Upper lobe of left lung (tissue), 4 donors: ENCODE results near the gene GIMAP8.

Source experiments
- EP300 ChIP-seq, 4 donors: sonication (generic); formaldehyde crosslinking; IDR thresholded peaks; one replicate each; pipeline ENCODE4 v1.5.1; 2017; ENCODE audit warnings: antibody characterized with exemption in 4 of 4, control low read depth in 2 of 4
- POLR2A ChIP-seq, 4 donors: fragments of 450-650 bp; IDR thresholded peaks; one replicate each; pipeline ENCODE4 v1.5.1; 2016 to 2017; ENCODE audit warnings: antibody characterized with exemption in 4 of 4, mild to moderate bottlenecking in 2 of 4

DNA sequence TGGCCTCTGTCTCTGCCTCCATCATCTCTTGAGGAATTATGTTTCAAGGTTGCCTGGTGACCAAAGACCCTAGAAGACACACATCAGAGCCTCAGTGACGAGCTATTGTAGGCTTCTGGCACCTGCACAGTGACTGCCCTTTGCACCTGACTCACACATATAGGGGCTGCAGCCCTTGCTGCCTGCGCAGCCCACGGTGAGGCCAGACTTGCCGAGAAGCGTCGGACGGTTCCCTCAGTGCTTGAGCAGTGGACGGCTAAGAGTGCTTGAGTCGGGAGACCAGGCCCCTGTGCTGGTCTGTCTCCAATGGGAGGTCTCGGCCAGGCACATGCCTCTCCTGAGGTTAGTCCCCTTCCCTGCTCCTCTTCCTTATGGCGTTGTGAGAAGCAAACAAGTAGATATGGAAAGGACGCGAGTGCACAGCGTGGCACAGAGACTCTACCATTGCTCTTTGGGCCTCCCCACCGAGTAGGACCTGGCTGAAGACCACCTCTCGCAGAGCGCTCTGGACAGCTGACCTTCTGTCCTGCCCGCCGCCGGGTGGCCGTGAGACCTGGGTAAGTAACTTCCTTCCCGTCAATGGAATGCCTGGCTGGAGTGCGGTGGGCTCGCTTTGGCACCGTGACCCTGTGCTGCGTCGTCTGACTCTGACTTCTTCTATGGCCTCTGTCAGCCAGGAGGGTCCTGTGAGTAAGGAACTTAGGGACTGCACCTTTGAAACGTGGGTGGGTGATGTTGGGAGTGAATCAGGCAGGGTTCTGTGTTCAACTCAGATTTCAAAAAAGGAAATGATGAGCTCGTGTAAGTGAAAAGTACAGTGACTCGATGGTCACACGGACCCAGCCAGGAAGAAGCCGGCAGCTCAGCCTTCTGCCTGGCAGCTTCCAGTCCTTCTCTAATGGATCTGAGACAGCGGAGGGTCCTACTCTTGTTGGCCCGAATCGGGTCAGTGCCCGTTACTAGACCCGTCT lies 37.6 kb upstream of the GIMAP8 start:
- TF ChIP-seq POLR2A (IDR thresholded peaks at IDR 0.05) (no peak), EP300 (IDR thresholded peaks at IDR 0.05) (no peak)
